ENCODE results near the gene MCC. TPM values are rescaled to one million over a fixed set of nuclear protein-coding genes. Genes with fewer than 3 reads are reported as not detected.

MCC gene
- total and polyA plus RNA-seq, 2 donors from 2014 or later: 2.4 to 20.6 TPM

GRCh38 chr5:113044776-113045465 is 443.3 kb downstream of the MCC start:
- peaks cover 0 to 2% (median 2%) of the 10 kb centered on the region in 3 donors for H3K36me3 ChIP-seq (ENCODE audit: control insufficient read depth in 2 of 3, insufficient read depth in 3 of 3, low read length in 3 of 3)
- no peak overlapping the region for H3K9ac ChIP-seq (ENCODE audit: low read length in 3 of 3)
- H3K27ac ChIP-seq (ENCODE audit: low read depth in 2 of 2, low read length in 2 of 2): no peak overlapping the region
- no peak overlapping the region for H3K4me3 ChIP-seq (ENCODE audit: low read length in 3 of 3)
- DNase-seq (no peak), FAIRE-seq (no peak)
- H3K9me3 ChIP-seq (ENCODE audit: control insufficient read depth in 2 of 3, insufficient read depth in 1 of 3, low read length in 3 of 3): no peaks in the 10 kb centered on the region
- TF ChIP-seq CTCF (IDR thresholded peaks at IDR 0.05; ENCODE audit: borderline replicate concordance, extremely low read depth, insufficient read depth): no peak
- no peaks in the 10 kb centered on the region for H3K27me3 ChIP-seq (ENCODE audit: control insufficient read depth, insufficient read depth, low read length)
- peaks cover 0 to 3% (median 0%) of the 10 kb centered on the region in 3 donors for H3K4me1 ChIP-seq (ENCODE audit: control insufficient read depth in 2 of 3, insufficient read depth in 2 of 3, low read depth in 1 of 3, low read length in 3 of 3)
- intact Hi-C loops (cut with DNase I): no loop called here

- FAIRE-seq: no peak
- Histone ChIP-seq H3K4me3 (ENCODE audit: low read length in 3 of 3) (no peak overlapping the region), H3K9ac (ENCODE audit: low read length in 3 of 3) (no peak overlapping the region), H3K36me3 (ENCODE audit: control insufficient read depth in 2 of 3, insufficient read depth in 3 of 3, low read length in 3 of 3) (peaks cover 0 to 2% (median under 1%) of the 10 kb centered on the region in 3 donors), H3K4me1 (ENCODE audit: control insufficient read depth in 2 of 3, insufficient read depth in 2 of 3, low read depth in 1 of 3, low read length in 3 of 3) (peaks cover 0 to 3% (median 0%) of the 10 kb centered on the region in 3 donors), H3K9me3 (ENCODE audit: control insufficient read depth in 2 of 3, insufficient read depth in 1 of 3, low read length in 3 of 3) (no peaks in the 10 kb centered on the region), H3K27me3 (ENCODE audit: control insufficient read depth, insufficient read depth, low read length) (no peaks in the 10 kb centered on the region), H3K27ac (ENCODE audit: low read depth in 2 of 2, low read length in 2 of 2) (no peak overlapping the region)
- intact Hi-C loops (cut with DNase I): no loop called here
- TF ChIP-seq CTCF (IDR thresholded peaks at IDR 0.05; ENCODE audit: borderline replicate concordance, extremely low read depth, insufficient read depth): no peak
- DNase-seq: peak in 4 of 5 donors; percentile 30 to 70 (median 50)
Observed at GRCh38 chr5:113043491-113043931, 444.7 kb downstream of the MCC start.

- no peak for TF ChIP-seq CTCF (IDR thresholded peaks at IDR 0.05; ENCODE audit: borderline replicate concordance, extremely low read depth, insufficient read depth)
- Histone ChIP-seq H3K4me3 (ENCODE audit: low read length in 3 of 3) (no peak overlapping the region), H3K4me1 (ENCODE audit: control insufficient read depth in 2 of 3, insufficient read depth in 2 of 3, low read depth in 1 of 3, low read length in 3 of 3) (peaks cover 0 to 3% (median 0%) of the 10 kb centered on the region in 3 donors), H3K9me3 (ENCODE audit: control insufficient read depth in 2 of 3, insufficient read depth in 1 of 3, low read length in 3 of 3) (no peaks in the 10 kb centered on the region), H3K36me3 (ENCODE audit: control insufficient read depth in 2 of 3, insufficient read depth in 3 of 3, low read length in 3 of 3) (peaks cover 0 to 2% (median 0%) of the 10 kb centered on the region in 3 donors), H3K27ac (ENCODE audit: low read depth in 2 of 2, low read length in 2 of 2) (no peak overlapping the region), H3K27me3 (ENCODE audit: control insufficient read depth, insufficient read depth, low read length) (no peaks in the 10 kb centered on the region), H3K9ac (ENCODE audit: low read length in 3 of 3) (no peak overlapping the region)
- intact Hi-C loops (cut with DNase I): no loop called here
- FAIRE-seq (no peak), DNase-seq (no peak)
Observed at GRCh38 chr5:113042491-113043243, 445.6 kb downstream of the MCC start.

All from kidney (tissue), 14 donors.